Activated CD8-positive, alpha-beta memory T cell treated with anti-CD3 and anti-CD28 coated beads for 4 hours (primary cell): ENCODE results near the gene NUP85.
"Not testable (repeated sequence)": the region's sequence is repeated elsewhere in the genome, so short reads cannot be mapped to it uniquely, and the experiment has no call there.

ENCODE experiments used
- DNase-seq, 2 donors: peaks; one replicate each; pipeline ENCODE4 v3.0.0-alpha.2; 2020; ENCODE audit warnings: low read depth in 2 of 2

The NUP85 gene

GRCh38 chr17:75241143-75241430 is 35.6 kb downstream of the NUP85 start:
- no peak for DNase-seq

GRCh38 chr17:75241502-75241901 is 36.0 kb downstream of the NUP85 start:
- no peak for DNase-seq

GRCh38 chr17:75241996-75242460 is 36.5 kb downstream of the NUP85 start:
- no peak for DNase-seq

GRCh38 chr17:75242461-75243042 is 37.1 kb downstream of the NUP85 start:
- DNase-seq: no peak

GRCh38 chr17:75244133-75244866 is 38.8 kb downstream of the NUP85 start:
- DNase-seq: no peak

GRCh38 chr17:75245011-75245410 is 39.5 kb downstream of the NUP85 start:
- no peak for DNase-seq

- no peak for DNase-seq
Observed at GRCh38 chr17:75246404-75246803, 40.9 kb downstream of the NUP85 start.

GRCh38 chr17:75249564-75249963 is 44.1 kb downstream of the NUP85 start:
- DNase-seq: no peak

GRCh38 chr17:75250009-75250471 is 44.6 kb downstream of the NUP85 start:
- DNase-seq: peak; percentile 58 to 84

GRCh38 chr17:75252039-75252816 is 46.7 kb downstream of the NUP85 start:
- no peak for DNase-seq

- not testable (repeated sequence) for DNase-seq
Observed at GRCh38 chr17:75255954-75256698, 50.6 kb downstream of the NUP85 start.

GRCh38 chr17:75257228-75257627 is 51.7 kb downstream of the NUP85 start:
- DNase-seq: not testable (repeated sequence)

- DNase-seq: no peak
Observed at GRCh38 chr17:75260641-75261335, 55.3 kb downstream of the NUP85 start.

- DNase-seq: peak; percentile 85 to 90
Observed at GRCh38 chr17:75261336-75262111, 56.0 kb downstream of the NUP85 start, which contains the start of the genes GGA3 and MRPS7. Gene GGA3 (minus strand): TSS chr17:75261606. CDS start chr17:75261587, 19 bp downstream. Gene MRPS7 (plus strand): TSS chr17:75261879. CDS start chr17:75261901, 22 bp downstream.

GRCh38 chr17:75262112-75262606 is 56.7 kb downstream of the NUP85 start:
- no peak for DNase-seq

- DNase-seq: no peak
Observed at GRCh38 chr17:75263055-75263454, 57.6 kb downstream of the NUP85 start.

- no peak for DNase-seq
Observed at GRCh38 chr17:75265614-75266315, 60.3 kb downstream of the NUP85 start.

- no peak for DNase-seq
Observed at GRCh38 chr17:75266316-75267152, 61.1 kb downstream of the NUP85 start.

- DNase-seq: no peak
Observed at GRCh38 chr17:75267153-75267410, 61.6 kb downstream of the NUP85 start.
